Endothelial cell of umbilical vein (primary cell): ENCODE measurements around the gene PGP. TPM values are rescaled to one million over a fixed set of nuclear protein-coding genes. Genes with fewer than 3 reads are reported as not detected.

Source experiments
- BruUV-seq: library from RNA; stranded (reverse); fragments of 400-500 nt; replicated peaks from 2 replicates; lab custom pipeline; 2021; lab: Mats Ljungman, UMichigan
- CTCF ChIA-PET: fragments of 300-600, 350-600 bp; sonication (Branson Sonifier 250); formaldehyde crosslinking; loops from one replicate; lab custom pipeline; 2021; ENCODE audit warnings: antibody characterized with exemption, inconsistent platforms; lab: Charles Lee
- POLR2A ChIA-PET: fragments of 300-600, 350-600 bp; sonication (Branson Sonifier 250); formaldehyde crosslinking; loops from one replicate; lab custom pipeline; 2021; ENCODE audit warnings: antibody characterized with exemption, inconsistent platforms; lab: Charles Lee
- DNase-seq: peaks from one replicate; pipeline ENCODE4 v3.0.0-alpha.2; 2011; ENCODE audit warnings: low read depth, low spot score
- FAIRE-seq: peaks from 2 replicates; lab custom pipeline; 2011; peaks lifted over from hg19 to GRCh38; lab: Jason Lieb, UNC
- H2AFZ ChIP-seq: 2 replicates; pipeline ENCODE4 v1.6.0; 2012; ENCODE audit warnings: low read depth, low read length, control low read depth, inconsistent platforms
- H3K27ac ChIP-seq: 2 replicates; pipeline ENCODE4 v1.5.1; 2011; ENCODE audit warnings: low read depth, mild to moderate bottlenecking, control low read depth, low read length, moderate library complexity; ENCODE audit not compliant: insufficient read depth
- H3K27me3 ChIP-seq, 2 experiments: 2 replicates each; pipeline versions ENCODE4 v1.6.0 to v1.6.1; 2011; ENCODE audit warnings: low read length in 2 of 2, mixed read lengths in 1 of 2; ENCODE audit not compliant: control insufficient read depth in 2 of 2, insufficient read depth in 2 of 2
- H3K36me3 ChIP-seq, 2 experiments: 2 replicates in 1 of 2; 3 replicates in 1 of 2; pipeline ENCODE4 v1.5.1; 2011; ENCODE audit warnings: low read length in 2 of 2, mild to moderate bottlenecking in 1 of 2, moderate library complexity in 1 of 2; ENCODE audit not compliant: control insufficient read depth in 2 of 2, insufficient read depth in 2 of 2; ENCODE audit errors: extremely low read depth in 1 of 2
- H3K4me1 ChIP-seq: 3 replicates; pipeline ENCODE4 v1.5.1; 2011; ENCODE audit warnings: mild to moderate bottlenecking, low read length; ENCODE audit not compliant: control insufficient read depth, insufficient read depth; ENCODE audit errors: extremely low read depth
- H3K4me2 ChIP-seq: 2 replicates; pipeline ENCODE4 v1.6.1; 2011; ENCODE audit warnings: low read length, control low read depth, mixed read lengths; ENCODE audit not compliant: insufficient read depth
- H3K4me3 ChIP-seq, 3 experiments: fragments of 200-600 bp in 1 of 3; sonication (generic), shearing (Covaris generic) in 1 of 3; replicated peaks in 1 of 3; 2 replicates each; pipeline ENCODE4 v1.5.1; 2011 to 2016; ENCODE audit warnings: control low read depth in 3 of 3, low read length in 3 of 3, mild to moderate bottlenecking in 2 of 3, inconsistent platforms in 1 of 3, low read depth in 1 of 3, moderate library complexity in 1 of 3; ENCODE audit not compliant: insufficient read depth in 1 of 3
- H3K79me2 ChIP-seq: 2 replicates; pipeline ENCODE4 v1.6.0; 2012; ENCODE audit warnings: low read length, inconsistent platforms; ENCODE audit not compliant: control insufficient read depth, insufficient read depth
- H3K9ac ChIP-seq: replicated peaks from 2 replicates; pipeline ENCODE3; 2011; ENCODE audit warnings: low read length, control low read depth; ENCODE audit not compliant: insufficient read depth; ENCODE audit errors: extremely low read depth
- H3K9me1 ChIP-seq: replicated peaks from 3 replicates; pipeline ENCODE4 v1.6.0; 2011; ENCODE audit warnings: mild to moderate bottlenecking, low read length; ENCODE audit not compliant: control insufficient read depth, insufficient read depth; ENCODE audit errors: extremely low read depth
- H3K9me3 ChIP-seq: replicated peaks from 2 replicates; pipeline ENCODE4 v1.5.1; 2012; ENCODE audit warnings: low read length, inconsistent platforms; ENCODE audit not compliant: control insufficient read depth, insufficient read depth
- H4K20me1 ChIP-seq: replicated peaks from 2 replicates; pipeline ENCODE3; 2011; ENCODE audit warnings: mild to moderate bottlenecking, low read length; ENCODE audit not compliant: control insufficient read depth, insufficient read depth; ENCODE audit errors: extremely low read depth
- CTCF ChIP-seq, 2 donors: IDR thresholded peaks; 1 replicate in 1 of 2; 2 replicates in 1 of 2; pipeline ENCODE4 v1.5.1; 2011; ENCODE audit warnings: low read length in 2 of 2, mild to moderate bottlenecking in 2 of 2, moderate library complexity in 2 of 2, control low read depth in 1 of 2, inconsistent platforms in 1 of 2, low read depth in 1 of 2; ENCODE audit not compliant: insufficient read depth in 1 of 2; ENCODE audit errors: extremely low read depth in 1 of 2
- EZH2 ChIP-seq: IDR thresholded peaks from 2 replicates; pipeline ENCODE4 v1.6.1; 2012; ENCODE audit warnings: borderline replicate concordance, low read depth, mild to moderate bottlenecking, moderate library complexity, low read length, inconsistent platforms; ENCODE audit not compliant: severe bottlenecking
- FOS ChIP-seq: IDR thresholded peaks from 2 replicates; pipeline ENCODE4 v1.6.1; 2011; ENCODE audit warnings: mild to moderate bottlenecking, low read length, moderate library complexity, borderline replicate concordance; ENCODE audit not compliant: insufficient read depth
- GATA2 ChIP-seq: IDR thresholded peaks from 2 replicates; pipeline ENCODE4 v1.7.0; 2011; ENCODE audit warnings: low read depth, mild to moderate bottlenecking, moderate library complexity, mixed read lengths, low read length; ENCODE audit not compliant: insufficient read length, insufficient read depth
- JUN ChIP-seq: IDR thresholded peaks from 2 replicates; pipeline ENCODE4 v1.6.1; 2011; ENCODE audit warnings: borderline replicate concordance, low read depth; ENCODE audit not compliant: insufficient read length, insufficient read depth
- MAX ChIP-seq: IDR thresholded peaks from 2 replicates; pipeline ENCODE4 v1.6.1; 2011; ENCODE audit not compliant: insufficient read depth, insufficient read length
- MYC ChIP-seq: IDR thresholded peaks from one replicate; pipeline ENCODE4 v1.6.1; 2011; ENCODE audit warnings: mild to moderate bottlenecking, low read depth, low read length
- POLR2A ChIP-seq: IDR thresholded peaks from 2 replicates; pipeline ENCODE4 v1.6.1; 2012; ENCODE audit warnings: low read depth, mild to moderate bottlenecking, control low read depth, low read length
- POLR2AphosphoS5 ChIP-seq: IDR thresholded peaks from 2 replicates; pipeline ENCODE4 v1.6.1; 2012; ENCODE audit warnings: low read depth, mild to moderate bottlenecking, control low read depth, low read length, moderate library complexity; ENCODE audit not compliant: insufficient read depth
- dilution Hi-C: fragments of 300-500 bp; cut with MboI; formaldehyde crosslinking; loops from one replicate; pipeline ENCODE4 v1.15.0; 2019; ENCODE audit warnings: low sequenced_read_pairs; ENCODE audit not compliant: extremely low pct_ligation_motif_present
- intact Hi-C: fragments of 100-400 bp; cut with micrococcal nuclease; formaldehyde crosslinking; loops from one replicate; pipeline ENCODE4 v1.10.0; 2022
- polyA plus RNA-seq, 4 experiments: library from polyadenylated mRNA; depleted of rRNA in 3 of 4; stranded (reverse) in 3 of 4; unstranded in 1 of 4; fragments of >200 nt; gene quantifications; 2 replicates each; pipeline versions ENCODE4 v1.2.1 to v1.2.3, GENCODE V29; 2011 to 2012; ENCODE audit warnings: missing spikeins in 1 of 4
- total RNA-seq: library from RNA; stranded (reverse); gene quantifications from 2 replicates; pipeline ENCODE4 v1.2.3, GENCODE V29; 2021

Gene PGP
- total and polyA plus RNA-seq, 2 donors (not counting 3 experiments of a cell fraction or from before 2014, with no cell fraction given), result 28.5 to 29.6 TPM

GRCh38 chr16:2194166-2194834, 20.3 kb downstream of the PGP start:
- dilution Hi-C loops (no loop called here), intact Hi-C loops (no loop called here)
- TF ChIP-seq MAX (no peak), FOS (no peak), POLR2AphosphoS5 (no peak), EZH2 (no peak), MYC (no peak), JUN (no peak), POLR2A (no peak)
- ChIA-PET POLR2A (interaction anchor here (2.6 kb wide), 1 partner anchor 39 kb away, joined by 8 read pairs; the partner anchor contains the start of gene TRAF7), CTCF (interaction anchor here (1.0 to 1.5 kb wide), 8 partner anchors 9 to 307 kb away, joined by 3 to 11 read pairs (median 4); partner anchors contain the start of genes ECI1, PGP and RAB26)
- no peaks in the 10 kb centered on the region for H3K79me2 ChIP-seq
- no peaks in the 10 kb centered on the region for H3K4me1 ChIP-seq
- no peak overlapping the region for H3K9ac ChIP-seq
- peaks cover 26 to 35% of the 10 kb centered on the region in 2 experiments for H3K27me3 ChIP-seq
- DNase-seq, result no peak
- FAIRE-seq, result no peak
- no peak overlapping the region for H2AFZ ChIP-seq
- no peak overlapping the region for H3K27ac ChIP-seq
- no peak overlapping the region for H3K4me2 ChIP-seq
- H3K9me1 ChIP-seq, result no peaks in the 10 kb centered on the region
- no peaks in the 10 kb centered on the region for H4K20me1 ChIP-seq
- no peak overlapping the region for H3K4me3 ChIP-seq
- no TSS peak for BruUV-seq
- no peaks in the 10 kb centered on the region for H3K36me3 ChIP-seq
- H3K9me3 ChIP-seq, result no peaks in the 10 kb centered on the region

- H3K9me1 ChIP-seq, result no peaks in the 10 kb centered on the region
- H3K27me3 ChIP-seq, result peaks cover 10 to 13% of the 10 kb centered on the region in 2 experiments
- no peaks in the 10 kb centered on the region for H3K9me3 ChIP-seq
- H3K4me3 ChIP-seq, result no peak overlapping the region
- H3K4me2 ChIP-seq, result no peak overlapping the region
- no peaks in the 10 kb centered on the region for H3K36me3 ChIP-seq
- H3K4me1 ChIP-seq, result no peaks in the 10 kb centered on the region
- no peak for TF ChIP-seq EZH2
- no peak for TF ChIP-seq POLR2A
- no peak for TF ChIP-seq MAX
- no peak for TF ChIP-seq CTCF (IDR thresholded peaks at IDR 0.05; ENCODE audit: extremely low read depth in 1 of 2, insufficient read depth in 1 of 2, low read depth in 1 of 2, low read length in 2 of 2)
- TF ChIP-seq FOS, result no peak
- TF ChIP-seq JUN, result no peak
- TF ChIP-seq GATA2, result no peak
- no peak for TF ChIP-seq POLR2AphosphoS5
- dilution Hi-C loops (no loop called here), intact Hi-C loops (no loop called here)
- CTCF ChIA-PET, result no interaction called here
- H2AFZ ChIP-seq, result no peak overlapping the region
- H3K9ac ChIP-seq, result no peak overlapping the region
- no peak for FAIRE-seq
- H3K79me2 ChIP-seq, result no peaks in the 10 kb centered on the region
- DNase-seq, result no peak
- POLR2A ChIA-PET, result interaction anchor here (0.9 kb wide), 1 partner anchor 36 kb away, joined by 4 read pairs; the partner anchor contains the start of gene TRAF7
- H3K27ac ChIP-seq, result no peak overlapping the region
- BruUV-seq, result no TSS peak
- H4K20me1 ChIP-seq, result no peaks in the 10 kb centered on the region
Measured at GRCh38 chr16:2191446-2191706, 23.3 kb downstream of the PGP start.
